ENCODE results near the gene LDHA. TPM values are rescaled to one million over a fixed set of nuclear protein-coding genes. Genes with fewer than 3 reads are reported as not detected.

LDHA gene
- total and polyA plus RNA-seq, 9 of the 15 experiments (the other 6 are each of a cell fraction or from before 2014, with no cell fraction given) = 535 to 3,001 (median 926) TPM

GRCh38 chr11:18395735-18396504 is 1.6 kb downstream of the LDHA start (continued):
- TF ChIP-seq, protein P1, sequence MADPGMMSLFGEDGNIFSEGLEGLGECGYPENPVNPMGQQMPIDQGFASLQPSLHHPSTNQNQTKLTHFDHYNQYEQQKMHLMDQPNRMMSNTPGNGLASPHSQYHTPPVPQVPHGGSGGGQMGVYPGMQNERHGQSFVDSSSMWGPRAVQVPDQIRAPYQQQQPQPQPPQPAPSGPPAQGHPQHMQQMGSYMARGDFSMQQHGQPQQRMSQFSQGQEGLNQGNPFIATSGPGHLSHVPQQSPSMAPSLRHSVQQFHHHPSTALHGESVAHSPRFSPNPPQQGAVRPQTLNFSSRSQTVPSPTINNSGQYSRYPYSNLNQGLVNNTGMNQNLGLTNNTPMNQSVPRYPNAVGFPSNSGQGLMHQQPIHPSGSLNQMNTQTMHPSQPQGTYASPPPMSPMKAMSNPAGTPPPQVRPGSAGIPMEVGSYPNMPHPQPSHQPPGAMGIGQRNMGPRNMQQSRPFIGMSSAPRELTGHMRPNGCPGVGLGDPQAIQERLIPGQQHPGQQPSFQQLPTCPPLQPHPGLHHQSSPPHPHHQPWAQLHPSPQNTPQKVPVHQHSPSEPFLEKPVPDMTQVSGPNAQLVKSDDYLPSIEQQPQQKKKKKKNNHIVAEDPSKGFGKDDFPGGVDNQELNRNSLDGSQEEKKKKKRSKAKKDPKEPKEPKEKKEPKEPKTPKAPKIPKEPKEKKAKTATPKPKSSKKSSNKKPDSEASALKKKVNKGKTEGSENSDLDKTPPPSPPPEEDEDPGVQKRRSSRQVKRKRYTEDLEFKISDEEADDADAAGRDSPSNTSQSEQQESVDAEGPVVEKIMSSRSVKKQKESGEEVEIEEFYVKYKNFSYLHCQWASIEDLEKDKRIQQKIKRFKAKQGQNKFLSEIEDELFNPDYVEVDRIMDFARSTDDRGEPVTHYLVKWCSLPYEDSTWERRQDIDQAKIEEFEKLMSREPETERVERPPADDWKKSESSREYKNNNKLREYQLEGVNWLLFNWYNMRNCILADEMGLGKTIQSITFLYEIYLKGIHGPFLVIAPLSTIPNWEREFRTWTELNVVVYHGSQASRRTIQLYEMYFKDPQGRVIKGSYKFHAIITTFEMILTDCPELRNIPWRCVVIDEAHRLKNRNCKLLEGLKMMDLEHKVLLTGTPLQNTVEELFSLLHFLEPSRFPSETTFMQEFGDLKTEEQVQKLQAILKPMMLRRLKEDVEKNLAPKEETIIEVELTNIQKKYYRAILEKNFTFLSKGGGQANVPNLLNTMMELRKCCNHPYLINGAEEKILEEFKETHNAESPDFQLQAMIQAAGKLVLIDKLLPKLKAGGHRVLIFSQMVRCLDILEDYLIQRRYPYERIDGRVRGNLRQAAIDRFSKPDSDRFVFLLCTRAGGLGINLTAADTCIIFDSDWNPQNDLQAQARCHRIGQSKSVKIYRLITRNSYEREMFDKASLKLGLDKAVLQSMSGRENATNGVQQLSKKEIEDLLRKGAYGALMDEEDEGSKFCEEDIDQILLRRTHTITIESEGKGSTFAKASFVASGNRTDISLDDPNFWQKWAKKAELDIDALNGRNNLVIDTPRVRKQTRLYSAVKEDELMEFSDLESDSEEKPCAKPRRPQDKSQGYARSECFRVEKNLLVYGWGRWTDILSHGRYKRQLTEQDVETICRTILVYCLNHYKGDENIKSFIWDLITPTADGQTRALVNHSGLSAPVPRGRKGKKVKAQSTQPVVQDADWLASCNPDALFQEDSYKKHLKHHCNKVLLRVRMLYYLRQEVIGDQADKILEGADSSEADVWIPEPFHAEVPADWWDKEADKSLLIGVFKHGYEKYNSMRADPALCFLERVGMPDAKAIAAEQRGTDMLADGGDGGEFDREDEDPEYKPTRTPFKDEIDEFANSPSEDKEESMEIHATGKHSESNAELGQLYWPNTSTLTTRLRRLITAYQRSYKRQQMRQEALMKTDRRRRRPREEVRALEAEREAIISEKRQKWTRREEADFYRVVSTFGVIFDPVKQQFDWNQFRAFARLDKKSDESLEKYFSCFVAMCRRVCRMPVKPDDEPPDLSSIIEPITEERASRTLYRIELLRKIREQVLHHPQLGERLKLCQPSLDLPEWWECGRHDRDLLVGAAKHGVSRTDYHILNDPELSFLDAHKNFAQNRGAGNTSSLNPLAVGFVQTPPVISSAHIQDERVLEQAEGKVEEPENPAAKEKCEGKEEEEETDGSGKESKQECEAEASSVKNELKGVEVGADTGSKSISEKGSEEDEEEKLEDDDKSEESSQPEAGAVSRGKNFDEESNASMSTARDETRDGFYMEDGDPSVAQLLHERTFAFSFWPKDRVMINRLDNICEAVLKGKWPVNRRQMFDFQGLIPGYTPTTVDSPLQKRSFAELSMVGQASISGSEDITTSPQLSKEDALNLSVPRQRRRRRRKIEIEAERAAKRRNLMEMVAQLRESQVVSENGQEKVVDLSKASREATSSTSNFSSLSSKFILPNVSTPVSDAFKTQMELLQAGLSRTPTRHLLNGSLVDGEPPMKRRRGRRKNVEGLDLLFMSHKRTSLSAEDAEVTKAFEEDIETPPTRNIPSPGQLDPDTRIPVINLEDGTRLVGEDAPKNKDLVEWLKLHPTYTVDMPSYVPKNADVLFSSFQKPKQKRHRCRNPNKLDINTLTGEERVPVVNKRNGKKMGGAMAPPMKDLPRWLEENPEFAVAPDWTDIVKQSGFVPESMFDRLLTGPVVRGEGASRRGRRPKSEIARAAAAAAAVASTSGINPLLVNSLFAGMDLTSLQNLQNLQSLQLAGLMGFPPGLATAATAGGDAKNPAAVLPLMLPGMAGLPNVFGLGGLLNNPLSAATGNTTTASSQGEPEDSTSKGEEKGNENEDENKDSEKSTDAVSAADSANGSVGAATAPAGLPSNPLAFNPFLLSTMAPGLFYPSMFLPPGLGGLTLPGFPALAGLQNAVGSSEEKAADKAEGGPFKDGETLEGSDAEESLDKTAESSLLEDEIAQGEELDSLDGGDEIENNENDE (IDR thresholded peaks at IDR 0.05; ENCODE audit: low read depth, low read length) = no peak
- TF ChIP-seq HDAC3 (IDR thresholded peaks at IDR 0.05; ENCODE audit: borderline replicate concordance, partially characterized antibody) (no peak), ZNF551 (CRISPR knock-in tag; IDR thresholded peaks at IDR 0.05) (no peak), ZFP36 (IDR thresholded peaks at IDR 0.05; ENCODE audit: low read depth, low read length, partially characterized antibody) (no peak), PRDM10 (IDR thresholded peaks at IDR 0.05; ENCODE audit: partially characterized antibody) (no peak), CBX5 (IDR thresholded peaks at IDR 0.05; ENCODE audit: borderline replicate concordance, low read depth) (no peak), FOXA3 (CRISPR knock-in tag; conservative IDR thresholded peaks at IDR 0.05 in 1 of 2, IDR thresholded peaks at IDR 0.05 in 1 of 2) (no peak; a peak in 1 of 4 replicates), NFE2 (IDR thresholded peaks at IDR 0.05; ENCODE audit: low read depth) (no peak)
- TF ChIP-seq, protein P2, sequence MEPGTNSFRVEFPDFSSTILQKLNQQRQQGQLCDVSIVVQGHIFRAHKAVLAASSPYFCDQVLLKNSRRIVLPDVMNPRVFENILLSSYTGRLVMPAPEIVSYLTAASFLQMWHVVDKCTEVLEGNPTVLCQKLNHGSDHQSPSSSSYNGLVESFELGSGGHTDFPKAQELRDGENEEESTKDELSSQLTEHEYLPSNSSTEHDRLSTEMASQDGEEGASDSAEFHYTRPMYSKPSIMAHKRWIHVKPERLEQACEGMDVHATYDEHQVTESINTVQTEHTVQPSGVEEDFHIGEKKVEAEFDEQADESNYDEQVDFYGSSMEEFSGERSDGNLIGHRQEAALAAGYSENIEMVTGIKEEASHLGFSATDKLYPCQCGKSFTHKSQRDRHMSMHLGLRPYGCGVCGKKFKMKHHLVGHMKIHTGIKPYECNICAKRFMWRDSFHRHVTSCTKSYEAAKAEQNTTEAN (CRISPR knock-in tag; IDR thresholded peaks at IDR 0.05) = no peak
